Ramos (cell line): ENCODE measurements around the gene RPTN.
"Not testable (repeated sequence)": the region's sequence is repeated elsewhere in the genome, so short reads cannot be mapped to it uniquely, and the experiment has no call there.

Experiments
- in situ Hi-C: fragments of 300-500 bp; cut with MboI; formaldehyde crosslinking; loops from one replicate; pipeline ENCODE4 v1.14.3; 2022; ENCODE audit warnings: low sequenced_read_pairs; ENCODE audit not compliant: unreplicated experiment

Gene RPTN

GRCh38 chr1:152166966-152167365 lies 7.9 kb upstream of the RPTN start:
- in situ Hi-C loops, result no loop called here

GRCh38 chr1:152165286-152166077 lies 6.5 kb upstream of the RPTN start:
- in situ Hi-C loops, result no loop called here

- in situ Hi-C loops, result no loop called here
These were observed 5.6 kb upstream of the RPTN start for GRCh38 chr1:152164517-152165136.

- in situ Hi-C loops, result no loop called here
These were observed 3.9 kb upstream of the RPTN start for GRCh38 chr1:152162792-152163463.

- in situ Hi-C loops, result no loop called here
These were observed 1.5 kb upstream of the RPTN start for GRCh38 chr1:152160576-152160975.

GRCh38 chr1:152153996-152154395 lies 5.0 kb downstream of the RPTN start:
- in situ Hi-C loops, result no loop called here

GRCh38 chr1:152151646-152152045 lies 7.4 kb downstream of the RPTN start:
- in situ Hi-C loops, result no loop called here

GRCh38 chr1:152148981-152149380 lies 10.0 kb downstream of the RPTN start:
- in situ Hi-C loops, result no loop called here

GRCh38 chr1:152148051-152148450 lies 11.0 kb downstream of the RPTN start:
- in situ Hi-C loops, result no loop called here

- in situ Hi-C loops, result no loop called here
These were observed 13.3 kb downstream of the RPTN start for GRCh38 chr1:152145769-152146168.

GRCh38 chr1:152144674-152145183 lies 14.3 kb downstream of the RPTN start:
- in situ Hi-C loops, result not testable (repeated sequence)

- in situ Hi-C loops, result no loop called here
These were observed 15.7 kb downstream of the RPTN start for GRCh38 chr1:152143150-152143887.

- in situ Hi-C loops, result no loop called here
These were observed 16.9 kb downstream of the RPTN start for GRCh38 chr1:152141971-152142584.

GRCh38 chr1:152137215-152137614 lies 21.8 kb downstream of the RPTN start:
- in situ Hi-C loops, result no loop called here

GRCh38 chr1:152130186-152130585 lies 28.8 kb downstream of the RPTN start:
- in situ Hi-C loops, result no loop called here

- in situ Hi-C loops, result no loop called here
These were observed 31.4 kb downstream of the RPTN start for GRCh38 chr1:152127673-152128072.

GRCh38 chr1:152125834-152126443 lies 33.1 kb downstream of the RPTN start:
- in situ Hi-C loops, result no loop called here

- in situ Hi-C loops, result no loop called here
These were observed 40.1 kb downstream of the RPTN start for GRCh38 chr1:152118915-152119314.

GRCh38 chr1:152115344-152115743 lies 43.7 kb downstream of the RPTN start, which contains the start of gene TCHH:
Gene TCHH, minus strand, starts transcription at chr1:152115444. Its CDS starts 1,364 bp downstream, at chr1:152114080.
- in situ Hi-C loops, result no loop called here
